Loucy (cell line): Measurements from ENCODE around the gene TMEM217.

Experiments
- H2AFZ ChIP-seq: fragments of 200-600 bp; sonication (generic); 2 replicates; pipeline ENCODE4 v1.6.0; 2016; ENCODE audit warnings: antibody characterized with exemption, mild to moderate bottlenecking, low read length, moderate library complexity
- H3F3A ChIP-seq: fragments of 200-600 bp; 2 replicates; pipeline ENCODE4 v1.6.0; 2016; ENCODE audit warnings: antibody characterized with exemption, low read depth, mild to moderate bottlenecking
- H3K27me3 ChIP-seq: fragments of 200-600 bp; sonication (generic); 2 replicates; pipeline ENCODE4 v1.6.1; 2014; ENCODE audit warnings: low read length, mild to moderate bottlenecking; ENCODE audit not compliant: insufficient read depth, poor library complexity, severe bottlenecking
- H3K36me3 ChIP-seq: fragments of 200-600 bp; sonication (generic); 2 replicates; pipeline ENCODE4 v1.6.1; 2016; ENCODE audit warnings: low read length; ENCODE audit not compliant: insufficient read depth
- H3K4me1 ChIP-seq: fragments of 200-600 bp; sonication (generic); 2 replicates; pipeline ENCODE4 v1.5.1; 2014; ENCODE audit warnings: low read length, mild to moderate bottlenecking; ENCODE audit not compliant: insufficient read depth, poor library complexity, severe bottlenecking
- H3K4me2 ChIP-seq: fragments of 200-600 bp; sonication (generic); 2 replicates; pipeline ENCODE4 v1.6.0; 2014; ENCODE audit warnings: antibody characterized with exemption, low read length, low read depth, mild to moderate bottlenecking; ENCODE audit not compliant: poor library complexity, severe bottlenecking
- H3K4me3 ChIP-seq: fragments of 200-600 bp; sonication (generic); 2 replicates; pipeline ENCODE4 v1.5.1; 2014; ENCODE audit warnings: low read length, mild to moderate bottlenecking, mixed read lengths; ENCODE audit not compliant: poor library complexity, severe bottlenecking
- H3K79me2 ChIP-seq: fragments of 200-600 bp; sonication (generic); 2 replicates; pipeline ENCODE4 v1.6.1; 2014; ENCODE audit warnings: low read length; ENCODE audit not compliant: insufficient read depth
- H3K9ac ChIP-seq: fragments of 200-600 bp; sonication (generic); 2 replicates; pipeline ENCODE4 v1.6.0; 2014; ENCODE audit warnings: mild to moderate bottlenecking, low read depth, low read length, moderate library complexity; ENCODE audit not compliant: poor library complexity, severe bottlenecking
- H3K9me2 ChIP-seq: fragments of 200-600 bp; sonication (generic); replicated peaks from 2 replicates; pipeline ENCODE4 v1.6.1; 2016; ENCODE audit warnings: low read depth, low read length, mixed read lengths
- H3K9me3 ChIP-seq: fragments of 200-600 bp; sonication (generic); 2 replicates; pipeline ENCODE4 v1.6.1; 2014; ENCODE audit warnings: mild to moderate bottlenecking, antibody characterized with exemption, low read length, low read depth; ENCODE audit not compliant: insufficient read depth
- H4K20me1 ChIP-seq: fragments of 200-600 bp; sonication (generic); 2 replicates; pipeline ENCODE4 v1.6.0; 2014; ENCODE audit warnings: antibody characterized with exemption, low read length, mild to moderate bottlenecking; ENCODE audit not compliant: insufficient read depth, poor library complexity, severe bottlenecking
- CTCF ChIP-seq: fragments of 200-600 bp; sonication (generic); conservative IDR thresholded peaks from 2 replicates; pipeline ENCODE4 v1.5.1; 2014; ENCODE audit warnings: mild to moderate bottlenecking, antibody characterized with exemption, low read length
- EZH2phosphoT487 ChIP-seq: fragments of 200-600 bp; IDR thresholded peaks from 2 replicates; pipeline ENCODE4 v1.6.1; 2018; ENCODE audit warnings: antibody characterized with exemption, mild to moderate bottlenecking, moderate library complexity, borderline replicate concordance

The TMEM217 gene

GRCh38 chr6:37303091-37303660 lies 45.2 kb upstream of the TMEM217 start:
- TF ChIP-seq EZH2phosphoT487 (no peak), CTCF (no peak)
- Histone ChIP-seq H3K4me1 (no peaks in the 10 kb centered on the region), H3K4me2 (no peak overlapping the region), H4K20me1 (no peaks in the 10 kb centered on the region), H3K9me2 (no peaks in the 10 kb centered on the region), H2AFZ (no peak overlapping the region), H3F3A (no peaks in the 10 kb centered on the region), H3K27me3 (no peaks in the 10 kb centered on the region), H3K79me2 (no peaks in the 10 kb centered on the region), H3K36me3 (peaks cover 72% of the 10 kb centered on the region; the same call in 1 of the 2 replicates), H3K9me3 (no peaks in the 10 kb centered on the region), H3K9ac (no peak overlapping the region), H3K4me3 (no peak overlapping the region)

- Histone ChIP-seq H4K20me1 (no peaks in the 10 kb centered on the region), H3K27me3 (no peaks in the 10 kb centered on the region), H3K9ac (no peak overlapping the region), H3K9me2 (no peaks in the 10 kb centered on the region), H3K9me3 (no peaks in the 10 kb centered on the region), H3K4me2 (no peak overlapping the region), H2AFZ (no peak overlapping the region), H3K79me2 (no peaks in the 10 kb centered on the region), H3K36me3 (peaks cover 70% of the 10 kb centered on the region; the same call in 1 of the 2 replicates), H3F3A (no peaks in the 10 kb centered on the region), H3K4me1 (no peaks in the 10 kb centered on the region), H3K4me3 (no peak overlapping the region)
- TF ChIP-seq EZH2phosphoT487 (no peak), CTCF (no peak)
These were observed 44.2 kb upstream of the TMEM217 start for GRCh38 chr6:37302086-37302686.

GRCh38 chr6:37299990-37300389 lies 42.0 kb upstream of the TMEM217 start:
- H4K20me1 ChIP-seq = no peaks in the 10 kb centered on the region
- TF ChIP-seq CTCF (no peak), EZH2phosphoT487 (no peak)
- no peak overlapping the region for H3K4me3 ChIP-seq
- H3K79me2 ChIP-seq = no peaks in the 10 kb centered on the region
- H3K9ac ChIP-seq = no peak overlapping the region
- H3K36me3 ChIP-seq = peaks cover 71% of the 10 kb centered on the region; the same call in 1 of the 2 replicates
- no peaks in the 10 kb centered on the region for H3K9me2 ChIP-seq
- no peaks in the 10 kb centered on the region for H3K27me3 ChIP-seq
- no peak overlapping the region for H2AFZ ChIP-seq
- H3F3A ChIP-seq = no peaks in the 10 kb centered on the region
- no peak overlapping the region for H3K4me2 ChIP-seq
- H3K9me3 ChIP-seq = no peaks in the 10 kb centered on the region
- no peaks in the 10 kb centered on the region for H3K4me1 ChIP-seq
